ENCODE data around the gene KCTD5.
"Not testable (repeated sequence)": the region's sequence is repeated elsewhere in the genome, so short reads cannot be mapped to it uniquely, and the experiment has no call there.

The KCTD5 gene

DNA sequence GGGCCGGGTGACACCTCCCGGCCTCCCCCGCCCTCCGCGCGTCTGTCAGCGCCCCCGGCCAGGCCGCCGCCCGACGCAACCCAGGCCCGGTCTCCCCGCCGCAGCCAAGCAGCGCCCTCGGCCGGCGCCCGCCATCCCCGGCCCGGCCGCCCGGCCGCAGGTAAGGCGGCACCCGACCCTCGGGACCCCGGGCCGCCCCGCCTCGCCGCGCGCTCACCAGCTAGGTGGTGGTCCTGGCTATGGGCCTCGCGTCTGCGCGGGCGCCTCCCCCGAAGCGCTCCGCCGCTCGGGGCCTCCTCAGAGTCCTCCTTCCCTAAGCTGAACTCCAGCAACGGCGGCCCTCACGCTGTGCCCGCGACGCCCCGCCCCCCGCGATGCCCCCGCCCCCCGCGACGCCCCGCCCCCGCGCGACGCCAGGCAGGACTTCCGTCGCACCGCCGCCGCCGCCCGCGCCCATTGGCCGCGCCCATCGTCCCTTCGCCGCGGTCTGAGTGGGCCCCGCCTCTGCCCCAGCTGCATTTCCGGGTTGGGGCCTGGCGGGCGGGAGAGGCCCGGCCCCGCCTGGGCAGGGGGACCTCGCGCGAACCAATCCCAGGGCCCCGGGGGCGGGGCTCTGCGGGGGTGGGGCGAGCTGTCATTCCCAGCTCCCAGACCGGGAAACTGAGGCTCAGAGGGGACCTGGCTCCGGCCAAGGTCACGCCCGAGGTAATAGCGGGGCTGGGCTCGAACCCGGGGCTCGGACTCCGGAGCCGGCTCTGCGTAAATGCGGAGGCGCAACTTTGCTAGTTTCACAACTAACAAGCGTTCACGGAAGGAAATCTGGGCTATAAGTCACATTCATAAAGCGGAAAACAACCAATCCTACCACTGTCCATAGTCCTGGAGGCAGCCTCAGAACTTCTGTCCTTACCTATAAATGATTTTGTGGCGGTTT is 9.0 kb upstream of the KCTD5 start:
- DNase-seq: peak; percentile 94 to 95

DNA sequence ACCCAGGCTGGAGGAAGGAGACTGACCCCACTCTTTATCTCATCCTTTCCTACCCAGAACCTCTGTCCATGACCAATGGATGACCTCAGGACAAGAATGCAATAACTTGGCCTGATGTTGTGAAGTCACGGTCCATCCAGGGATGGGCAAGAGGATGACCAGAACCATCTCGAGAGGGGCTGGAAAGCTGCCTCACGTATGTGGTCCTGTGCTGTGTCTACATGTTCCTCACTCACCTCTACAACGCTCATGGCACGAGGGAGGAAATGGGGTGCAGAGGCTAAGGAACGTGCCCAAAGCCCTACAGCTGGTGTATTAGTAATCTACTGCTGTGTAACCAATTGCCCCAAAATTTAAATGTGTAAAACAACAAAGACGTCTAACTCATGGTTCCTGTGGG is 7.3 kb upstream of the KCTD5 start:
- DNase-seq: no peak

DNA sequence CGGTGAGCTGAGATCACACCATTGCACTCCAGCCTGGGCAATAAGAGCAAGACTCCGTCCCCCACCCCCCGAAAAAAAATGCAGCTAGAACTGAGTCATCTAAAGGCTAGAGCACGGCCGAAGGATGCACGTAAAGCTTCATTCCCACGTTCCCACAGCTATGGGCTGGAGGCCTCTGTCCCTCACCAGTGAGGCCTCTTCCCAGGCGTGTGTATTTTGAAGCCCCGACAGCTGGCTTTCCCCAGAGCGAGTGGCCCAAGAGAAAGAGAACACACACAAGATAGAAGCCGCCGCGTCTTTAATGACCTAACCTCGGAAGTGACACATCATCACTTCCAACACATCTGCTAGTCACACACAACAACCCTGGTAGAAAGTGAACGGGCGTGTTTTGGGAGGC is 6.6 kb upstream of the KCTD5 start:
- DNase-seq: no peak

DNA sequence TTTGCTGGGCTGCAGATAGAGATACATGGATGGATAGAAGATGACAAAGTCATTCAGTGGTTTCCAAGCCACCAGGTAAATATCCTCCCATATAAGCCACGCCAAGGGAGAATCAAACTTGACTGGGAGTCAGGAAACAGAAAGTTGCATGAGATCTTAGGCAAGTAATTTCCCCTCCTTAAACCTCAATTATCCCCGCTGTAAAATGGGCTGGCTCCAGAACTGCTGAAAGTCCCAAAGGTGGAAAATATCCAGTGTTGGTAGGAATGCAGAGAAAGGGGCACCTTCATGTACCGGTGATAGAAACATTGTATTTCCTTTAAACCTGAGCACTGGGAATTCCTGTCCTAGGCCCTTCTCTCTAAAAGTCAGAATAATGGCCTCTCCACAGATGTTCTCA is 5.4 kb upstream of the KCTD5 start:
- not testable (repeated sequence) for DNase-seq

DNA sequence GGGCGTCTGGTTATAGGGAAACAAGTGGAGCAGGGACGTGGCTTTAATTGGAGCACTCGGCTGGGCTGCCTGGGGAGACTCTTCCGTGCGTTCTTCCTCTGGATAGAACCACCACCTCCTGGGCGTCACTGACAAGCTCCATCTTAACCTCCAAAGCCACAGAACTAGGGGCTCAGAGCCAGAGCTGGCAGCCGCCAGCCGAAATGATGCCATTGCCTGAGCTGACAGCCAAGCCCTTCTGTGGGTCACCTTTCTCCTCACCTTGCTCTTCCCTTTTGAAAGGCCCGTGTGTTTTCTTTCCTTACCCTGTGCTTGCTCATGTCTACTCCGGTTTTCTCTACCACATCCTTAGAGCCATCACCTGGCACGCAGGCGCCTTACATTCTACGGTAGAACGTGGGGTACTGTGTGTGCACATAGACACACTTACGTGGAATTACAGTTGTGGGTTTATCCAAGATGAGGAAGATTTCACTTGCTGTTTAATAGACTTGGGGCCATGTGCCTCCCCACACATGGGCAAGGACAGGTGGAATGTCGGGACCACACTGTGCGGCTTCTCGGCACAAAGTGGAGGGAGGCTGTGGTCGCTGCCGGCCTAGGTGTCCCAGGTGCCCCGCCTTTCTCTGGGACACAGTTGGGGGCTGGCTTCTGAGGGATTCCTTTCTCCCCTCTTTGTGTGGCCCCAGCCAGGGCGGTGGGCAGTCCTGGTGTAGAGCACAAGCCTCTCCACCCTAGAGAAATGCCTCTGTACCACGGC is 3.9 kb upstream of the KCTD5 start:
- not testable (repeated sequence) for DNase-seq

DNA sequence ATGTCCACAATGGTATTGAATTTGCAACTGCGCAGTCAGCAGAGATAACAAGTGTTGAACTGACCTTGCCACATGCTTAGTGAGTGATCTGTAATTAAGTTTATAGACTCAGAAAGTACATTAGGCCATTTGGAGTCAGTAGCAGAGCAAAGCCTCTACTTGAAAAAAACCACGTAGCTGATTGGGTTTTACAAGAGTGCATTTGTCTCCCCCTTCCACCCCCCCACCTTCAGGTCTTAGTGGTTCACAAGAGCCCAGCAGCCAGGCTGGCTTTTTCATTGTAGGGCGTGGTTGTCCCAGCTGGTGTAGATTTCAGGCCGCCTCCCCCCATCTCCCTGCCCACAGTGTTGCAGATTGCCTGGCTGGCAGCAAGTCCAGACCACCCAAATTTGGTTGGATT is 2.4 kb upstream of the KCTD5 start:
- DNase-seq: not testable (repeated sequence)

DNA sequence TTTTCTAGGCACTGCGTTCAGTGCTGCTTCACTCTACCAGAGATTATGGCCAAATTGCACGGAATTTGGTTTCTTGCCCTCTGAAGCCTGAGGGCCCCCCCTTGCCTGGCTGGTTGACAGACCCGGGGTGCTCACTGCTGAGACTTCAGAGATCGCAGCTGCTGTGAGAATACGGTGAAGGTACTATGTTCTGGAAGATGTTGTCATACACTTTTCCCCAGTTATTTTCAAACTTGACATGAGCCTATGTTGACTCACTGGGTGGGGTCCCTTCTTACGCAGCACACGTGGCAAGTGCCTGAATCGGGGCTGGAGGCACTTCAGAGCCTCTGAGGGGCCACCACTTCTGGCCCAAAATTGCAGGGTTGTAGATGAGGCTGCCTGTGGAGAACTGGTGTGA is 2.0 kb upstream of the KCTD5 start:
- DNase-seq: not testable (repeated sequence)

DNA sequence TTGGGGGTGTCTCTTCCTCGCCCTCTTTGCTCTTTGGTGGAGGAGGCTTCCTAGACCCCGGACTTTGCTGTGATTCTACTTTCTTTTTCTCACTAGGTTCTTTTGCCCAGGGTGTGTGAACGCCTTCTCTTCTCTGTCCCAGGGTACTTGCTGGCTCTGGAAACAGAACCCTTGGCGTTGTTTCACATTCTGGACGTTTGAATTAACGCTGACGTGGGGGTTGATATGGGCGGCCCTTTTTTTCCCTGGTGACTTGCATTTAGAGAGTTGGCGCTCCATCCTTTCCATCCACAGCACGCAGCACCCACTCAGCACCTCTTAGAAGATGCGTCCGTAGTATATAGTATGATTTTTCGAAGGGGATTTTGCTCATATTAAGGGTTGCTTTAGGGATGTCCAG is 718 bp downstream of the KCTD5 start:
- not testable (repeated sequence) for DNase-seq

DNA sequence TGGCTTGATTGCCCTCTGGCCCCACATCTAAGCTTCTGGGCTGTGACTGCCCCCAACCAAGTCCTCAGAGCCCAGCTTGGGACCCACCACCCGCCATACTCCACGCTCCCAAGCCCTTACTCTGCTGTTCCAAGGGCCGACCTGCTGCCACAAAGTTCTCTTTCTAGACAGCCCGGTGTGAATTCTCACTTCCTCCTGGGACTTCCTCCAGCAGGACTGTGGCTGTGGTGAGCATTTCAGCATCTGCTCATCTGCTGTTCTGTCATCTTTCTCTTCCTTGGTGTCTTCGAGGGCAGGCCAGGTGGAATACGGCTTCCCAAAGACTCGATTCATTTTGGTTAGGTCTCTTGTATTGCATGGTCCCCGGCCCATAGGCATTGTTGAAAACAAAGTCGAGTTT is 3.8 kb downstream of the KCTD5 start:
- not testable (repeated sequence) for DNase-seq

DNA sequence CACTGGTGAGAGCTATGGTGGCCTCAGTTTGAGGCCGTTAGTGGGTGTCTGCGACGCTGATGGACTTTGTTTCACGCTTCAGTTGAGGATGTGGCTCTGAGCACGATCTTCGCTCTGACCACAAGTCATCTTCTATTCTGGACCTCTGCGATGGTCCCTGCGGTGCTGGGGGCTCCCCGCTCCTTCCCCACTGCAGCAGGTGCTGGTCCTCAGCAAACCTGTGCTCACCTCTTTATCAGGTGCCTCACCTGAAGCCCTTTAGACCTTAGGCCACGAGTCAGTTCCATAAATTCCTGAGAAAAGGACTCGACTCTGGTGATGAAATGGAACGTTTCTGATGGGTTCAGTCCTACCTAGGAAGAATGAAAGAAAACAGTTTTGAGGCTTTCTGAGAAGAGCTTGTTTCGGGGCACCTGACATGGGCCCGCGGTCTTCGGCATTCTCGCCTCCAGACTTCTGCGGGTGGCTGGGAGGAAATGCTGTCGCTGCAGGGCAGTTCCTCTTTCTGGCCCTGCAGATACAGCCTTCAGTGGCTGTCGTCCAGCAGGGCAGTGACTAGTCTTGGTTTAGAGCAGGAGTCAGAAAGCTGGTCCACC is 4.7 kb downstream of the KCTD5 start:
- peak; percentile 58 to 67 for DNase-seq

DNA sequence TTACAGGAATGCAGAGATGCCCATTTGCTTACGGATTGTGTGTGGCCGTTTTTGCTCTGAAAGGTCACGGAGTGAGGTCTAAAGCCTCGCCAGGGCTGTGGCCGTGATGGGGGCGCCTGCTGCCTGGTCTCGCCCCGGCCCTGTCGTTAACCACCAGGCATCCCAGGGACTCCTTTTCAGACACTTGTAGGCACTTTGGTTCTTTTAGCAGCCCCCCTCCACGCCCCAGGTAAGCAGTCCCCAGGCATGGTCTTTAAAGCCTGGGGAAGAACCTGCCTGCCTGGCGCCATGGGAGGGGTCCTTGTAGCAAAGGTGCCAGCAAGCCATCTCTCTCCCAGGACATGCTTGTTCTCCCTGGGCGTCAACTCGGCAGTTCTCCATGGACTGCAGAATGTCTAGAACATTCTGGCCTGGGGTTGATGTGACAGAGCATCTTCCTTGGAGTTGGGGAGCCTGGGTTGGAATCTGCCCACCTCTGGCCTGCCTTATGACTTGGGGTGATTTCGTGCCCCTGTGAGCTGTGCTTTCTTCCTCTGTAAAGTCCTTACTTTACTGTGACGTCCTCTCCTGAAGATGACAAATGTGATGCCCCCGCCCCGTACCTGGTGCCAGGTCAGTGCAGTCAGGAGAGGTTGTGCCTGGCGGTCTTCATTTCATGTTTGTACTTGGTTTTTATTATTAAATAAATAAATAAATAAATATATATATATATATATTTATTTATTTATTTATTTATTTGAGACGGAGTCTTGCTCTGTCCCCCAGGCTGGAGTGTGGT is 5.4 kb downstream of the KCTD5 start:
- no peak for DNase-seq

DNA sequence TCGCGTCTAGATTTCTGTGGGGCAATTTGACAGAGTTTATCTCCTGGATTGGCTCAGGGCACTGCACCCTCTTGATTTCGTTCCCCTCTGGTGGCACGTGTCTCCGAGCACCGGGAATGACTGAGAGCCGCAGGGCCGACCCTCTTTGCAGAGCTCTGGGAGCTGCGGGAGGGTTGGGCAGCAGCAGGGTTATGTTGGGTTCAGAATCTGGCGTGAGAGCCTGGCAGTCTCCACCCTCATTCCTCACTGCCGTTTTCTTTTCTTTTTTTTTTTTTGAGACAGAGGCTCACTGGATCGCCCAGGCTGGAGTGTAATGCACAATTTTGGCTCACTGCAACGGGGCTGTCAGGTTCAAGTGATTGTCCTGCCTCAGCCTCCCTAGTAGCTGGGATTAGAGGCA is 7.1 kb downstream of the KCTD5 start:
- not testable (repeated sequence) for DNase-seq

DNA sequence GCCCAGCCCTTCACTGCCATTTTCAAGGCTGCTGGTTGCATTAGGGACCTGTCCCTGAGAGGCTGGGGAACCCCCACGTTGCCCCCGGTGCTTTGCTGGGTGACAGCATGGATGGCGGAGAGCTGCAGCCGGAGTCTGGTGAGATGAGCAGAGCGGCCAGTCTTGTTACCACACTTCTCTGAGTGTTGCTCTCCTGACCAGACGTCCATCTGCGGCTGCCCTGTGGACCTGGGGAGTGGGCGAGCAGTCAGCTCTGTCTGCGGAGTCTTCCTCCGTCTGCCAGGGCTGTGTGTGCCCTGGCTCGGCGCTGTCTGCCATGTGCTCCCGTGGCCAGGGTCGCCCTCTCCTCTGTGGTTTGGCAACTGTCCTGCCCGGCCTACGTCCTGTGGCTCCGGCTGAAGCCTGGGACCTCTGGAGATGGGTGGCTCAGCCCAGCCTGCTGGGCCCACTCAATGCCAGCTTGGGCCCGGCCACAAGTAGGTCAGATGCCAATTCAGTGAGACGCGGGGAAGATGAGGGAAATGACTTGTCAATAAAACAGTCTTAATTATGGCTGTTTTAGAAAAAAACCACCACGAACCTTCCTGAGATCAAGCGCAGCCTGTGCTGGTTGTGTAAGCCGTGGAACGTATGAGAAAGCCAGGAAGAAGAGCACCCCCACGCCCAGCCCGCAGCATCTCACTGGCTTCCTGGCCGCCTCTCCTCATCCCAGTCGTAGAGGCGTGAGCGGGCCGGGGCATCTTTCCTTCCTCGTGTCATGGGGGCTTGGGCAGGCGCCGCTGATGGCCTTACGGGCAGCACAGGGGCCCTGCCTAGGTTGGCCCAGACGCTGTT is 7.9 kb downstream of the KCTD5 start:
- DNase-seq: no peak

DNA sequence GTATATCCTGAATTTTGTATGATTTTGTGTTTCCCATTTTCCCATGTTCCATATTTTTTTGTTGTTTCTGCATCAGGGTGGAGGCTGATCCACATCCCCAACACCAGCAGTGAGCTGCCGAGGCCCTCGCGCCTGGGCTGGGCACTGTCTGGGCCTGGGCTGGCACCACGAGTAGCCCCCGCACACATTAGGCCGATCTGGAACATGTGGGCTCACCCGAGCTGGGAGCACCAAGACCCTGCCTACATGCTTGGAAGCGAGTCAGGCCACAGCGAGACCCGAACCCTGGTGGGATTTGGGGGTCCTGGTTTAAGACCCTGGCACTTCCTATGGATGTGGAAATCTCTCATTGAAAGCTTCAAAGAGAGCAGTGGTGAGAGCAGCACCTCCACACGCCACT is 8.5 kb downstream of the KCTD5 start:
- DNase-seq: no peak

DNA sequence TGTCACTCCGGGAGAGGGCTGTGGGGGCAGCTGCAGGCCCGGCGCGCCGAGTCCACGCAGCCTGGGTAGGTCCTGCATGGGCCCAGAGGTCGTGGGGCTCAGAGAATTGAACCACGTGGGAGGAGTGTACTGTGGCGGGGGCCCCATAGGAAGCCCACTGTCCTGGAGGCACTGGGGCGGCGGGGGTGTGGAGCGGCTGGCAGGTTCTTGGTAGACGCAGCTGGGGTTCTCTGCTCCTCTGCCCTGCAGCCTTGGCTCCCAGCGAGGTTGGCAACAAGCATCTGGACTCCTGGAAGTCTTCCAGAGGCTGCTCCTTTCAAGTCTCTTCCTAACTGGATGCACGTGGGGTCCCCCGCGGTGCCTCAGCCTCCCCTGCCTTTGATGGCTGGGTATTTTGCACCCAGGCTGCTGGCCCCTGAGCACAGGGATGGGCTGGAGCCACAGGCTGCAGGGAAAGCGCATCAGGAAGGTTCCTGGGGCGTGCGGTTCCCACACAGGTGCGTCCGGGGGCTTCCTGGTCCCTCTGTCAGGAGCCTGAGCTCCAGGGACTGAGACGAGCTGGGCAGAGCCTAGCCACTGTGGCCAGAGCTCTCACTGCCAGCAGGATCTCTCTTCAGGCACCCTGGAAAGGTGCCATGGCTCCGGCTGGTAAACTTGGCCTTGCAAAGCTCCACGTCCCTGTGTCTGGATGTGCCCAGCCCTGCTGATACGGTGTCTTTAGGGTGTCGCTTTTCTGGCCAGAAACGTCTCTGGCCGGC is 9.3 kb downstream of the KCTD5 start:
- no peak for DNase-seq

DNA sequence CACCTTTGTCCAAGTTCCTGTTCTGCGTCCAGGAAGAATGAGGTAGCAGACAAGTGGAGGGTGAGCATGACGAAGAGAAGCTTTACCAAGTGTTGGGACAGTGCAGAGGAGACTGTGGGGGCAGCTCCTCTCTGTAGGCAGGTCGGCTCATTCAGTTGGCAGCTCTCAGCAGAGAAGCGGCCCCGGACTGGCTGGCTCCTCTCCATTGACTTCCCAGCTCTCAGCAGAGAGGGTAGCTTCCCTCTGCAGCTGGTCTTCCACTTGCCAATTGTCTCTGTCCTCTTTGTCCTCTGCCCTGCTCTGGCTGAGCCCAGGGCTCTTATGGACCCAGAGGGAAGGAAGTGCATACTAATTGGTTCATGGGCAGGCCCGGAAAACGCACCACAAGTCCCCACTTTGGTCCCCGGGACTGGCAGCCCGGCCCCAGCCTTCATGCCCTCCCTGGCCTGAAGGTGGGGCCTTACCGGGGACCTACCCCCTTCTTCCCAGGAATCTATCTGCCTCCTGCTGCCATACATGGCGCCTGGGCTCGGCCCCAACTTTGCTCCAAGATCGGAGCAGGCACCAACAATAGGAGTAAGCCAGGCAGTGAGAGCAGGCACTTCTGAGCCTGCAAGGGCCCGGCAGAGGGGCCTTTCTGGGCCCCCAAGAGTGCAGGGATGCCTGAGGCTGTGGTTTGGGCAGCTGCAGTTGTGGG is 10.1 kb downstream of the KCTD5 start:
- no peak for DNase-seq

DNA sequence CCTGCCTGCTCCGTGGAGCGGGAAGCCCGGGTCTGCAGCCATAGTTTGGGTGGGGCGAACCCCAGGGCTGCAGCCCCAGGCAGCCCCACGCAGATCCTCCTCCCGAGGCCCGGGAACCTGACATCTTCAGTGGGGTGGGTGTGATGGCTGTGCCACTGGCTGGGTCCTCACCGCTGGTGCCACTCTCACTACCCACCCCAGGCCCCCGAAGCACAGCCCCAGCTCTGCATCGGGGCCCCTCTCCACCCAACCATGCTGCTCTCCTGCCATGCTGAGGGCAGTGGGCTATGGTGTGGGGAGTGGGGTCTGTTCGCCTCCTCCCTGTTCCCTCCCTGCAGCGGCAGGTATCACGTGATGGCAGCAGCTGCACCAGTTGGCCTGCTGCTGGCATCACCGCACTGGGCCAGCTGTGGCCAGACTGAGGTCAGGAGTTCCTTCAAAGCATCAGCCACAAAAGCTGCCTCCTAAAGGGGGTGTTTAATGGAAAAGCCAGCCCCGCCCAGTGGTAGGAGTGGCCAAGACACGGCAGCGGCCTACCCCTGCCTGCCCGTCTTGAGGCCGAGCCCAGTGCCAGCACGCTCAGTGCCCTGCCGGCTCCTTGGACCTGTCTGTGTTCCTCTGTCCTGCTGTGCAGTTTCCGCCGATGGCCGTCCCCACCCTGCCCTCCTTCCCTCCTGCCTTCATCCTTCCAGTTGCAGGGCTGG is 10.8 kb downstream of the KCTD5 start:
- no peak for DNase-seq

DNA sequence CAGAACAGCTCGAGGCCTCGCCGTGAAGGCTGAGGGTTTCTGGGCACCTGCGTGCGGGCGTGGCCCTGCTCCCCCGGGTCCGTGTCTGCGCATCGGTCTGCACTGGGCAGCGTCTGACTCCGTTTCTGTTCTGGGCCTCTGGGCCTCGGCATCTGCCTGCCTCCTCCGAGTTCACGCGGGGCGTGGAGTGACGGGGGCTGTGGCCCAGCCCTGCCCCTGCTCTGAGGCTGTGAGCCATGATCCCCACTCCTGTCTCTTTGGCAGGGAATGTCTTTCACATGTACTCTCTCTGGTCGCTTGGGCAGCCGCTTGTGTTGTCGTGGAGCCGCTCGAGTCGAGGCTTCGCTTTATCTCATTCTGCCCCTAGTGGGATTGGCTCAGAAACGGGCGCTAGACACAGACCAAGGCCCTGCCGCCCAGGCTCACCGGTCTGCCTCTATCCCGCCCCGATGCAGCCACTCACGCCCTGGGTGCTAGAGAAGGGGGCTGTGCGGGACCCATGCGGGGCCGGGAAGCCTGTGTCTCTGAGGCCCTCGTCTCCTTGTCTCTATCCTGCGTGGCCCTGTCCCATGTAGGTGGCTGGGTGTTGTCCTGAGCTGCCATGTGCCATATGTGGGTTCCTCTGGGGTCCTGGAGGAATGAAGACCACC is 14.4 kb downstream of the KCTD5 start:
- DNase-seq: not testable (repeated sequence)

DNA sequence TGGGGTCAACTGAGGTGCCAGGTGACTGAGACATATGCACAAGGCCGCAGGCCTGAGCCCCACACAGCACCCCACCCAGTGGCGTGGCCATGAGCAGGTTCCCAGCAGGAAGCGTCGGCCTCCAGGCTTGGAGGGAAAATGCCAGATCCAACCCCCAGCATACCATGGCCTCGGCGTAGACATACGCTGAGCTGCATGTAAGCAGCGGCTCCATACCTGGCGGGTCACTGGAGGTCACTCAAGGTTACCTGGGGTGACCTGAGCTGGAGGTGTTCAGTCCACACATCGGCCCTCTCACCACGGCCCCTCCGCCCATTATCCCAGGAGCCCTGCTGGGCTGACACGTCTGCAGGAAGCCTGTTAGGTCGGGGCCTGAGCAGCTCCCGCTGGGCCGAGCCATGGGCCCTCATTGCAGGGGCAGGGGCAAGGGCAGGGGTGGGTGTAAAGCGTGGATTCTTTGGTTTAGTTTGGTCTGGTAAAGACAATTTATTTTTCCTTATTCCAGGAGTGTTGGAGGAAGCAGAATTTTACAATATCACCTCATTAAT is 15.2 kb downstream of the KCTD5 start:
- no peak for DNase-seq

Data from activated T-cell treated with anti-CD3 and anti-CD28 coated beads, Interleukin-2, amount 50 U/mL, for 48 hours (primary cell).